ENCODE measurements around the gene ENPP1.

Gene ENPP1

DNA sequence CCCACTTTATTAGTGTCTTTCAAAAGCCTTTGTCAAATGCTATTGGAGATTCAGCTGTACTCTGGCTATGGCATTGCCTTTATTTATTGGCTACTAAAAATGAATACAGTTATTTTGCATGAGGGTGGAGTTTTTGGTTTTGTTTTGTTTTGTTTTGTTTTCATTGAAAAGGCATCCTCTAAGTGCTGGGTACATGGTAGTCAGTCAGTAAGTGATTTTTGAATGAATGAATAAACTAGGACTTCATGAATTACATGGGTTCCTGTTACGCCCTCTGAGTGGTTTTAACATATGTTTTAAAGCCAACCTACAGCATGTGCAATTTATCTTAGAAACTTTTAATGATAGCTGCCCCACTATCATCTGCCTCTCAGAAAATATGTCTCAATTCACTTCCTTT, 38.9 kb upstream of the ENPP1 start:
- H3K4me3 ChIP-seq (ENCODE audit: low read depth in 1 of 2, low read length in 2 of 2): no peak overlapping the region
- no peaks in the 10 kb centered on the region for H3K36me3 ChIP-seq (ENCODE audit: control insufficient read depth in 1 of 2, insufficient read depth in 2 of 2, low read length in 2 of 2)
- H3K4me1 ChIP-seq (ENCODE audit: control insufficient read depth in 1 of 2, insufficient read depth in 2 of 2, low read length in 2 of 2): no peaks in the 10 kb centered on the region
- H3K9ac ChIP-seq (ENCODE audit: low read depth in 1 of 2, low read length in 2 of 2): no peak overlapping the region
- H3K27me3 ChIP-seq (ENCODE audit: control insufficient read depth in 1 of 2, insufficient read depth in 2 of 2, low read length in 2 of 2): no peaks in the 10 kb centered on the region
- no peak overlapping the region for H3K27ac ChIP-seq (ENCODE audit: low read depth, low read length)
- no peaks in the 10 kb centered on the region for H3K9me3 ChIP-seq (ENCODE audit: control insufficient read depth in 1 of 2, low read length in 2 of 2)

DNA sequence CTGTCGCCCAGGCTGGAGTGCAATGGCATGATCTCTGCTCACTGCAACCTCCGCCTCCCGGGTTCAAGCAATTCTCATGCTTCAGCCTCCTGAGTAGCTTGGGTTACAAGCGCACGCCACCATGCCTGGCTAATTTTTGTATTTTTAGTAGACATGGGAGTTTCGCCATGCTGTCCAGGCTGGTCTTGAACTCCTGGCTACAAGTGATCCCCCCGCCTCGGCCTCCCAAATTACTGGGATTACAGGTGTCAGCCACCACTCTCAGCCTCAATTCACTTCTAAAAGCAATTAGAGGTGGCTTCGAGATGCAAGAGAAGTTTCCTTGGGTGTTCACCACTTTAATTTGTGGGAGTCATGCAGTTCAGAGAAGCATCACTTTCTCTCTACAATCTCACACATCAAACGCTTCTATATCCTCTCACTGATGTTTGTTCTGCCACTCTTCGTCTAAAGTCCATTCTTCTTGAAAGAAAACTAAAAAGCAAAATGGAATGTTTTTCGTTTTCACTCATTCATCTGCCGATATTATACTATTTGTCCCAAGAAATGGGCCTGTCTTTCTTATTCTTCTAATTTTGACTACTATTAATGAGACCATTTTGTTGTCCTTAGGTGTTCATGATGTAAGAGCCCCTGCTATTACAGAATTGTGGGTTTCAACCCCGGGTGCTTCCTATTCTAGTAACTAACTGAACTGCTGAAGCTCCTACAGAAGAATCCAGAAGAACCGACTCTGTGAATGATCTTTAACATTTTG, 38.3 kb upstream of the ENPP1 start:
- H3K4me1 ChIP-seq (ENCODE audit: control insufficient read depth in 1 of 2, insufficient read depth in 2 of 2, low read length in 2 of 2): no peaks in the 10 kb centered on the region
- no peaks in the 10 kb centered on the region for H3K36me3 ChIP-seq (ENCODE audit: control insufficient read depth in 1 of 2, insufficient read depth in 2 of 2, low read length in 2 of 2)
- no peaks in the 10 kb centered on the region for H3K27me3 ChIP-seq (ENCODE audit: control insufficient read depth in 1 of 2, insufficient read depth in 2 of 2, low read length in 2 of 2)
- H3K4me3 ChIP-seq (ENCODE audit: low read depth in 1 of 2, low read length in 2 of 2): no peak overlapping the region
- H3K9ac ChIP-seq (ENCODE audit: low read depth in 1 of 2, low read length in 2 of 2): no peak overlapping the region
- no peaks in the 10 kb centered on the region for H3K9me3 ChIP-seq (ENCODE audit: control insufficient read depth in 1 of 2, low read length in 2 of 2)
- H3K27ac ChIP-seq (ENCODE audit: low read depth, low read length): no peak overlapping the region

DNA sequence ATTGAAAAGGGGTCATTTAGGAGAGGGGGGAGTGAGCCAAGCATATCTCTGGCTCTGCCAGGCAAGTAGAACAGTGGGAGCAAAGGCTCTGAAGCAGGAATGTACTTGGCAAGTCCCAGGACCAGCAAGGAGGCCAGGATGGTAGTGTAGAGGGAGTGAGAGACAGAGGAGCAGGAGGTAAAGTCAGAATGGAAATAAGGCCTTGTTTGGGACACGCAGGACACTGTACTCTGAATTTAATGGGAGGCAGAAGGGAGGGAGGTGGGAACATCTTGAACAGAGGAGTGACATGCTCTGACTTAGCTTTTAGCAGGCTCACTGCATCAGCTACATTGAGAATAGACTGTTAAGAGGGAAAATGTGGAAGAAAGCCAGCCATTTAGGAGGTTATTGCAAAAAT, 37.0 kb upstream of the ENPP1 start:
- Histone ChIP-seq H3K4me1 (ENCODE audit: control insufficient read depth in 1 of 2, insufficient read depth in 2 of 2, low read length in 2 of 2) (no peaks in the 10 kb centered on the region), H3K36me3 (ENCODE audit: control insufficient read depth in 1 of 2, insufficient read depth in 2 of 2, low read length in 2 of 2) (no peaks in the 10 kb centered on the region), H3K9ac (ENCODE audit: low read depth in 1 of 2, low read length in 2 of 2) (no peak overlapping the region), H3K27ac (ENCODE audit: low read depth, low read length) (no peak overlapping the region), H3K27me3 (ENCODE audit: control insufficient read depth in 1 of 2, insufficient read depth in 2 of 2, low read length in 2 of 2) (no peaks in the 10 kb centered on the region), H3K9me3 (ENCODE audit: control insufficient read depth in 1 of 2, low read length in 2 of 2) (no peaks in the 10 kb centered on the region), H3K4me3 (ENCODE audit: low read depth in 1 of 2, low read length in 2 of 2) (no peak overlapping the region)

DNA sequence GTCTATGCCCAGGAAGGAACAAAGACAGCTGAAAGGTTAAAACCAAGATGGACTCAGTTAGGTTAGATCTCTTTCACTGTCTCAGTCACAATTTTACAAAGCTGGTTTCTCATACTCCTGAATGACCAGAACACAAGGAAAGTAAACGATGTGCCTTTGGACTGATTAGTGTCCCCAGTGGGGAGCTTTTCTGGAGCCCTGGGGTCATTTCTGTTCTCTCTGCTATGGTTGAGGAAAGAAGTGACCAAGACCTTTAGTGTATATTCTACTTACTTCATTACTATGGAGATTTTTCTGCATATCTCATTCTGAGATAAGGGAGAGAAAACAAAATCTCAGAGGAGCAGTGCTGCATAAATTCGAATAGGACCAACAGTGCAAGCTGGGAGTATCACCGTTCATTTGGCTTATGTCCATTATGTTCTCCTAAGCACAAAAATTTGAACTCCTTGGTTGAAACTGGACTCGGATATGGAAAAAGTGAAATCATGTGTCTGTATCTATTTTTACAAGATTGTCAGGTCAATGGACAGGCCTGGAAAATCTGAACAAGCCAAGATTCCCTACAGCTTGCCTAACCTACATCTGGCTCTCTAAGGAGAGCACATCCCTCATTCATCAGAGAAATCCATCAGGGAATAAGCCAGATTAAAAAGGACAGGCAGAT, 34.4 kb upstream of the ENPP1 start:
- Histone ChIP-seq H3K9ac (ENCODE audit: low read depth in 1 of 2, low read length in 2 of 2) (no peak overlapping the region), H3K9me3 (ENCODE audit: control insufficient read depth in 1 of 2, low read length in 2 of 2) (no peaks in the 10 kb centered on the region), H3K36me3 (ENCODE audit: control insufficient read depth in 1 of 2, insufficient read depth in 2 of 2, low read length in 2 of 2) (no peaks in the 10 kb centered on the region), H3K27ac (ENCODE audit: low read depth, low read length) (no peak overlapping the region), H3K4me1 (ENCODE audit: control insufficient read depth in 1 of 2, insufficient read depth in 2 of 2, low read length in 2 of 2) (no peaks in the 10 kb centered on the region), H3K27me3 (ENCODE audit: control insufficient read depth in 1 of 2, insufficient read depth in 2 of 2, low read length in 2 of 2) (no peaks in the 10 kb centered on the region), H3K4me3 (ENCODE audit: low read depth in 1 of 2, low read length in 2 of 2) (no peak overlapping the region)

DNA sequence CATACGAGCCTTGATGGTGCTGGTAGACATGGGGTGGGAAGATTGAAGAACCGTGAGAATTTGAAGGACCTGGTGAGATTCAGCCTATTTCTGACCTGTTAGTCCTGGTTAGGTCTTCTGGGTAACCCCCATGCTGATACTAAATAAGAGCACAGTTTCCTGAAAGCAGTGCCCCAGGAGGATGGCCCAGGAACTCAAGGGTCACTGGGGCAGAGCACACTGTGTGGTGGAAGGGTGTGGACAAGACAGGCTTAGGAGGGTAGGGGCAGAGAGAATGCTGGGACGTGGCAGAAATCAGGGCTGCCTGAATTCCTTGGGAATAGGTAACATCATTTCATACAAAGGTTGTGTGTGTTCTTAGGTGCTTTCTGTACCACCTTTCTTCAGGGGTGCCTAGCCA, 31.9 kb upstream of the ENPP1 start:
- H3K27me3 ChIP-seq (ENCODE audit: control insufficient read depth in 1 of 2, insufficient read depth in 2 of 2, low read length in 2 of 2): no peaks in the 10 kb centered on the region
- H3K36me3 ChIP-seq (ENCODE audit: control insufficient read depth in 1 of 2, insufficient read depth in 2 of 2, low read length in 2 of 2): no peaks in the 10 kb centered on the region
- no peaks in the 10 kb centered on the region for H3K9me3 ChIP-seq (ENCODE audit: control insufficient read depth in 1 of 2, low read length in 2 of 2)
- H3K4me3 ChIP-seq (ENCODE audit: low read depth in 1 of 2, low read length in 2 of 2): no peak overlapping the region
- no peak overlapping the region for H3K27ac ChIP-seq (ENCODE audit: low read depth, low read length)
- no peak overlapping the region for H3K9ac ChIP-seq (ENCODE audit: low read depth in 1 of 2, low read length in 2 of 2)
- no peaks in the 10 kb centered on the region for H3K4me1 ChIP-seq (ENCODE audit: control insufficient read depth in 1 of 2, insufficient read depth in 2 of 2, low read length in 2 of 2)

DNA sequence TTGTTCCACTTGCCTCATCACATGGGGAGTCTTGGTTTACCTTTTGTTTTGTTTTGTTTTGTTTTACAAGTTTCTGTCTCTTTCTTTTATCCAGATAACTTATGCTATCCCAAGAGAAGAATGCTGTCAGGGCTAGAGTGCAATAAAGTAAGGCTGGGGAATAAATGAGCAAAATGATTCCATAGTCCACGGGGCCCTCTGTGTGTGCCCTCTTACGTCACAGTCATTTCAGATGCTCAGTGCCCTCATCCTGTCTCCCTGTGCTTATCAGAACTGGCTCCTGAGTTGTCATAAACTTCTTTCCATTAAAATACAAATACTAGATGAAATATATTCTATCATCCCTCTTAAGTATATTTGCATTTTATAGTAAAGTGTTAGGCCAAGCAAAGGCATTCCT, 30.8 kb upstream of the ENPP1 start:
- H3K9ac ChIP-seq (ENCODE audit: low read depth in 1 of 2, low read length in 2 of 2): no peak overlapping the region
- H3K4me1 ChIP-seq (ENCODE audit: control insufficient read depth in 1 of 2, insufficient read depth in 2 of 2, low read length in 2 of 2): no peaks in the 10 kb centered on the region
- H3K27ac ChIP-seq (ENCODE audit: low read depth, low read length): no peak overlapping the region
- no peaks in the 10 kb centered on the region for H3K27me3 ChIP-seq (ENCODE audit: control insufficient read depth in 1 of 2, insufficient read depth in 2 of 2, low read length in 2 of 2)
- no peak overlapping the region for H3K4me3 ChIP-seq (ENCODE audit: low read depth in 1 of 2, low read length in 2 of 2)
- no peaks in the 10 kb centered on the region for H3K36me3 ChIP-seq (ENCODE audit: control insufficient read depth in 1 of 2, insufficient read depth in 2 of 2, low read length in 2 of 2)
- H3K9me3 ChIP-seq (ENCODE audit: control insufficient read depth in 1 of 2, low read length in 2 of 2): no peaks in the 10 kb centered on the region

DNA sequence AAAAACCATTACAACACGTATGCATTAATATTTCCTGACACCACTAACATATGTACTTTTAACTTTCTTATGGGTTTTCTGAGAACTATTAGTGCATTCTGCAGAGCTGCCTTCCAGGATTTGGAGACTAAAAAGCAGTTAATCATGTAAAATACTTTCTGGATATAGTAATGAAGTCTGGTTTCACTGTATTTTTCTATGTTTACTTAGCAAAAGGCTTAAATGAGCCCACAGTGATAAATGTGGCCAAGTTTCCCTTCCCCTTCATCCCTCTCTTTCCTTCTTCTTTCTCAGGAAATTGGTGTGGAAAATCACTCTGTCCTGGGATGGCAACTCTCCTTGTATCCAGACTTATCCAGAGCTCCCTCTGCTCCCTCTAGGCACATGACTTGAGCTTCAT, 29.7 kb upstream of the ENPP1 start:
- Histone ChIP-seq H3K4me3 (ENCODE audit: low read depth in 1 of 2, low read length in 2 of 2) (no peak overlapping the region), H3K27ac (ENCODE audit: low read depth, low read length) (no peak overlapping the region), H3K4me1 (ENCODE audit: control insufficient read depth in 1 of 2, insufficient read depth in 2 of 2, low read length in 2 of 2) (no peaks in the 10 kb centered on the region), H3K9me3 (ENCODE audit: control insufficient read depth in 1 of 2, low read length in 2 of 2) (no peaks in the 10 kb centered on the region), H3K27me3 (ENCODE audit: control insufficient read depth in 1 of 2, insufficient read depth in 2 of 2, low read length in 2 of 2) (no peaks in the 10 kb centered on the region), H3K9ac (ENCODE audit: low read depth in 1 of 2, low read length in 2 of 2) (no peak overlapping the region), H3K36me3 (ENCODE audit: control insufficient read depth in 1 of 2, insufficient read depth in 2 of 2, low read length in 2 of 2) (no peaks in the 10 kb centered on the region)

DNA sequence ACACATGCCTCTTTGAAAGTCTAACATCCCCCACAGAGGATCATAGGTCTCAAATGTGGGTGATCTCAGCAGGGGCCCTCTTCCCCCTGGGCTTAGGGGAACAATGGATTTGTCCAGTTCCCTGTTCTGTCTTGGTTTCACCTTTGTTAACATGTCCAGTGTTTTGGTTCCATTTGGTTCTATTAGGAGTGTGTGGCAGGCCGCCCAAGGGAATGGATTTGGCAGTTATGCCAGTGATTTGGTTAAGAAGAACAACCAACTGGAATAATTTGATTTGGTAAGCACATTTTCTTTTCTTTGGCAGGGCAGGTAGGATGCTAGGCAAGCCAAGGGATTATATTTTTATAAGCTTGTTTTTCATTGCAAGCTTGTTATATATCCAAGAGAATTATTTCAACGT, 28.5 kb upstream of the ENPP1 start:
- Histone ChIP-seq H3K9ac (ENCODE audit: low read depth in 1 of 2, low read length in 2 of 2) (no peak overlapping the region), H3K27ac (ENCODE audit: low read depth, low read length) (no peak overlapping the region), H3K27me3 (ENCODE audit: control insufficient read depth in 1 of 2, insufficient read depth in 2 of 2, low read length in 2 of 2) (no peaks in the 10 kb centered on the region), H3K9me3 (ENCODE audit: control insufficient read depth in 1 of 2, low read length in 2 of 2) (no peaks in the 10 kb centered on the region), H3K4me3 (ENCODE audit: low read depth in 1 of 2, low read length in 2 of 2) (no peak overlapping the region), H3K36me3 (ENCODE audit: control insufficient read depth in 1 of 2, insufficient read depth in 2 of 2, low read length in 2 of 2) (no peaks in the 10 kb centered on the region), H3K4me1 (ENCODE audit: control insufficient read depth in 1 of 2, insufficient read depth in 2 of 2, low read length in 2 of 2) (no peaks in the 10 kb centered on the region)

DNA sequence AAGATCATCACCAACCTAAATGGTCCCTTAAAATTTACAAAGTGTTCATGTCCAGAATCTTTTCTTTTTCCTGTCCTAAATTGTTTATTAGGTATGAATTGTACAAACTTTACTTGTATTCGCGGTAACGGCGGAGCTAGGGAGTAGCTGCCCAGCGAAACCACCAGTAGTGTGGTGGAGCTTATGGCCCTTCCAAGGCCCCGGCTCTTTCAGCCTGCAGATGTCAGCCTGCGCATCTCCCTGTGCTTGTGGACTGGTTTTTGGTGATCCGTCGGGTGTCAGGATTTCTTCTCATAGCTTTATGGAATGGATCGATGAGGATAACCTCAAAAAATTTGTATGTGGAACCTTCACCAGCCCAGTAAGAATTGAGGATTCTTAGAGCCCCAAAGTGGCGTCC, 27.2 kb upstream of the ENPP1 start:
- no peaks in the 10 kb centered on the region for H3K9me3 ChIP-seq (ENCODE audit: control insufficient read depth in 1 of 2, low read length in 2 of 2)
- no peaks in the 10 kb centered on the region for H3K27me3 ChIP-seq (ENCODE audit: control insufficient read depth in 1 of 2, insufficient read depth in 2 of 2, low read length in 2 of 2)
- H3K9ac ChIP-seq (ENCODE audit: low read depth in 1 of 2, low read length in 2 of 2): no peak overlapping the region
- H3K4me3 ChIP-seq (ENCODE audit: low read depth in 1 of 2, low read length in 2 of 2): no peak overlapping the region
- no peaks in the 10 kb centered on the region for H3K36me3 ChIP-seq (ENCODE audit: control insufficient read depth in 1 of 2, insufficient read depth in 2 of 2, low read length in 2 of 2)
- no peaks in the 10 kb centered on the region for H3K4me1 ChIP-seq (ENCODE audit: control insufficient read depth in 1 of 2, insufficient read depth in 2 of 2, low read length in 2 of 2)
- H3K27ac ChIP-seq (ENCODE audit: low read depth, low read length): no peak overlapping the region

DNA sequence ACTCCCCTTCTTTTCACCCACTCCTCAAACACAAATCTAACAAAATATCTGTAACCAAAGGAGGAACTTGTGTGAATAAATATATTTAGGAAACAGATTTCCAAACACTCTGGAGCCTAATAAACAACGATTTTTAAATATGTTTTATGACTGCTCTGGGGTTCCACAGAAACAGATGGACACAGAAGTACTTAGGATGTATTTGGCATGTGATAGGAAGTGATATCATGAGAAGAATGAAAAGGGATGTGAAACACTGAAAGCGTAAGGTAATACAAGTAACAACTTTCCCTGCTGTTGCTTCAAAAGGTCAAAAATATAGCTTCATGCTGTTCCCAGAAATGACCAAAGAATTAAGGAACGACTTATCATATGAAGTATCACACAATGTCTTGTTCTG, 26.1 kb upstream of the ENPP1 start:
- Histone ChIP-seq H3K4me1 (ENCODE audit: control insufficient read depth in 1 of 2, insufficient read depth in 2 of 2, low read length in 2 of 2) (no peaks in the 10 kb centered on the region), H3K9ac (ENCODE audit: low read depth in 1 of 2, low read length in 2 of 2) (no peak overlapping the region), H3K9me3 (ENCODE audit: control insufficient read depth in 1 of 2, low read length in 2 of 2) (no peaks in the 10 kb centered on the region), H3K27ac (ENCODE audit: low read depth, low read length) (no peak overlapping the region), H3K36me3 (ENCODE audit: control insufficient read depth in 1 of 2, insufficient read depth in 2 of 2, low read length in 2 of 2) (no peaks in the 10 kb centered on the region), H3K4me3 (ENCODE audit: low read depth in 1 of 2, low read length in 2 of 2) (no peak overlapping the region), H3K27me3 (ENCODE audit: control insufficient read depth in 1 of 2, insufficient read depth in 2 of 2, low read length in 2 of 2) (no peaks in the 10 kb centered on the region)
